ENCODE data around the gene AFF3.

GRCh38 chr2:99615247-99615771 lies 527.1 kb downstream of the AFF3 start:
- TF ChIP-seq CTCF (IDR thresholded peaks at IDR 0.05) (no peak), EP300 (IDR thresholded peaks at IDR 0.05) (no peak)

Measured in stomach (tissue), 4 donors.